ENCODE measurements around the gene RIPK1. TPM values are rescaled to one million over a fixed set of nuclear protein-coding genes. Genes with fewer than 3 reads are reported as not detected.

The RIPK1 gene
- total and polyA plus RNA-seq, 9 of the 15 experiments (the other 6 are each of a cell fraction or from before 2014, with no cell fraction given), result 3.8 to 24.9 (median 17.7) TPM

GRCh38 chr6:3053231-3053508 is 15.1 kb upstream of the RIPK1 start (continued):
- no peak for TF ChIP-seq ZNF717 (CRISPR knock-in tag; IDR thresholded peaks at IDR 0.05)
- no peak for TF ChIP-seq NR2C1 (IDR thresholded peaks at IDR 0.05)
- TF ChIP-seq NR2C1 (tag; IDR thresholded peaks at IDR 0.05), result no peak; the same call in 1 of the 2 replicates
- peak in 1 of 2 experiments; percentile 32 for TF ChIP-seq AFF1 (IDR thresholded peaks at IDR 0.05; ENCODE audit: low read depth in 1 of 2, partially characterized antibody in 2 of 2)
- no peak for TF ChIP-seq ZC3H4 (CRISPR knock-in tag; IDR thresholded peaks at IDR 0.05; ENCODE audit: borderline replicate concordance)
- TF ChIP-seq ZNF707 (CRISPR knock-in tag; conservative IDR thresholded peaks at IDR 0.05), result no peak
- TF ChIP-seq NCOA1 (IDR thresholded peaks at IDR 0.05; ENCODE audit: low read depth), result no peak
- TF ChIP-seq PRPF4 (IDR thresholded peaks at IDR 0.05; ENCODE audit: insufficient read depth, low read depth, low read length, poor library complexity, severe bottlenecking), result no peak
- 0 out of 2 replicates have a peak, but pooled peaks have one; percentile 31 for TF ChIP-seq FOXK1 (CRISPR knock-in tag; IDR thresholded peaks at IDR 0.05; ENCODE audit: borderline replicate concordance)
- TF ChIP-seq FOSL1 (tag; conservative IDR thresholded peaks at IDR 0.05), result no peak
- no peak for TF ChIP-seq NCOA2 (IDR thresholded peaks at IDR 0.05; ENCODE audit: partially characterized antibody in 2 of 2)
- TF ChIP-seq ZNF668 (CRISPR knock-in tag; IDR thresholded peaks at IDR 0.05), result no peak
- 0 out of 6 replicates have a peak, but pooled peaks of 1 of the 3 experiments have one; percentile 0 for TF ChIP-seq CTCF (IDR thresholded peaks at IDR 0.05 in 2 of 3, conservative IDR thresholded peaks at IDR 0.05 in 1 of 3; ENCODE audit: insufficient read depth in 2 of 3, low read depth in 1 of 3, low read length in 3 of 3)
- no peak for TF ChIP-seq CGGBP1 (CRISPR knock-in tag; IDR thresholded peaks at IDR 0.05)
